ENCODE measurements around the gene TTC33. TPM values are rescaled to one million over a fixed set of nuclear protein-coding genes. Genes with fewer than 3 reads are reported as not detected.

The TTC33 gene
- total RNA-seq, 4 donors from 2014 or later = 18.8 to 123 (median 39.7) TPM

- Histone ChIP-seq H3K4me1 (no peaks in the 10 kb centered on the region), H3K9me3 (no peaks in the 10 kb centered on the region), H3K27me3 (no peaks in the 10 kb centered on the region), H3K27ac (no peak overlapping the region), H3K4me3 (no peak overlapping the region), H3K36me3 (no peaks in the 10 kb centered on the region)
- no peak for TF ChIP-seq POLR2A (IDR thresholded peaks at IDR 0.05)
- TF ChIP-seq CTCF (IDR thresholded peaks at IDR 0.05) = no peak
- intact Hi-C loops (cut with DNase I; ENCODE audit: low total_unique reads) = no loop called here
- DNase-seq = no peak
Measured at GRCh38 chr5:40479939-40480338, 275.8 kb downstream of the TTC33 start.

GRCh38 chr5:40478766-40479165, 277.0 kb downstream of the TTC33 start:
- DNase-seq = no peak
- Histone ChIP-seq H3K9me3 (no peaks in the 10 kb centered on the region), H3K27ac (no peak overlapping the region), H3K4me3 (no peak overlapping the region), H3K27me3 (no peaks in the 10 kb centered on the region), H3K4me1 (no peaks in the 10 kb centered on the region), H3K36me3 (no peaks in the 10 kb centered on the region)
- TF ChIP-seq CTCF (IDR thresholded peaks at IDR 0.05) = no peak
- no peak for TF ChIP-seq POLR2A (IDR thresholded peaks at IDR 0.05)
- intact Hi-C loops (cut with DNase I; ENCODE audit: low total_unique reads) = no loop called here

GRCh38 chr5:40477856-40478546, 277.8 kb downstream of the TTC33 start:
- TF ChIP-seq CTCF (IDR thresholded peaks at IDR 0.05) (no peak), POLR2A (IDR thresholded peaks at IDR 0.05) (no peak)
- Histone ChIP-seq H3K27ac (no peak overlapping the region), H3K4me3 (no peak overlapping the region), H3K36me3 (no peaks in the 10 kb centered on the region), H3K4me1 (no peaks in the 10 kb centered on the region), H3K9me3 (no peaks in the 10 kb centered on the region), H3K27me3 (no peaks in the 10 kb centered on the region)
- no peak for DNase-seq
- intact Hi-C loops (cut with DNase I; ENCODE audit: low total_unique reads) = no loop called here

- Histone ChIP-seq H3K27me3 (no peaks in the 10 kb centered on the region), H3K4me3 (no peak overlapping the region), H3K36me3 (no peaks in the 10 kb centered on the region), H3K9me3 (no peaks in the 10 kb centered on the region), H3K27ac (no peak overlapping the region), H3K4me1 (no peaks in the 10 kb centered on the region)
- TF ChIP-seq CTCF (IDR thresholded peaks at IDR 0.05) = no peak
- no peak for TF ChIP-seq POLR2A (IDR thresholded peaks at IDR 0.05)
- DNase-seq = no peak
- intact Hi-C loops (cut with DNase I; ENCODE audit: low total_unique reads) = no loop called here
Measured at GRCh38 chr5:40475561-40475960, 280.2 kb downstream of the TTC33 start.

- intact Hi-C loops (cut with DNase I; ENCODE audit: low total_unique reads) = no loop called here
- no peak for DNase-seq
- Histone ChIP-seq H3K9me3 (no peaks in the 10 kb centered on the region), H3K4me1 (no peaks in the 10 kb centered on the region), H3K27me3 (no peaks in the 10 kb centered on the region), H3K4me3 (no peak overlapping the region), H3K36me3 (no peaks in the 10 kb centered on the region), H3K27ac (no peak overlapping the region)
- TF ChIP-seq CTCF (IDR thresholded peaks at IDR 0.05) (no peak), POLR2A (IDR thresholded peaks at IDR 0.05) (no peak)
Measured at GRCh38 chr5:40474250-40474649, 281.5 kb downstream of the TTC33 start.
